HCT116 (cell line): ENCODE results near the gene IL5. TPM values are rescaled to one million over a fixed set of nuclear protein-coding genes. Genes with fewer than 3 reads are reported as not detected.
"Not testable (repeated sequence)": the region's sequence is repeated elsewhere in the genome, so short reads cannot be mapped to it uniquely, and the experiment has no call there.

Source experiments
- ATAC-seq: fragments of 200-7000 bp; cut with Tn5 transposase; 2 replicates; pipeline ENCODE4 v1.9.1; 2020; ENCODE audit warnings: mild to moderate bottlenecking, moderate library complexity
- BruUV-seq: library from RNA; stranded (reverse); fragments of 400-500 nt; replicated peaks from 2 replicates; lab custom pipeline; 2021; lab: Mats Ljungman, UMichigan
- CTCF ChIA-PET: fragments of 300-600 bp; sonication (Branson Sonifier 250); formaldehyde crosslinking; loops from one replicate; lab custom pipeline; 2021; ENCODE audit warnings: antibody characterized with exemption; lab: Charles Lee
- POLR2A ChIA-PET: fragments of 300-600, 350-600 bp; sonication (Branson Sonifier 250); formaldehyde crosslinking; loops from one replicate; lab custom pipeline; 2021; ENCODE audit warnings: antibody characterized with exemption; lab: Charles Lee
- RAD21 ChIA-PET, 2 experiments: fragments of 300-600 bp; sonication (Branson Sonifier 250); formaldehyde crosslinking; loops; one replicate each; lab custom pipeline; 2023; ENCODE audit warnings: low total read pairs in 2 of 2; ENCODE audit not compliant: uncharacterized antibody in 2 of 2, unreplicated experiment in 2 of 2, low non-redundant PET in 1 of 2; lab: Charles Lee
- DNase-seq: peaks from one replicate; pipeline ENCODE4 v3.0.0-alpha.2; 2010; ENCODE audit warnings: low read depth, low spot score
- H2AFZ ChIP-seq: fragments of 200-600 bp; shearing (Covaris generic), sonication (generic); 2 replicates; pipeline ENCODE4 v1.6.1; 2017; ENCODE audit warnings: low read depth, mixed run types, mixed read lengths, antibody characterized with exemption, low read length; ENCODE audit not compliant: poor library complexity, severe bottlenecking
- H3K27ac ChIP-seq: 2 replicates; pipeline ENCODE4 v1.5.1; 2012; ENCODE audit warnings: low read depth, low read length
- H3K27me3 ChIP-seq: fragments of 200-600 bp; sonication (generic); 2 replicates; pipeline ENCODE4 v1.6.1; 2016; ENCODE audit warnings: mixed run types, low read length, mixed read lengths; ENCODE audit not compliant: insufficient read depth
- H3K36me3 ChIP-seq, 2 experiments: fragments of 200-500 bp in 1 of 2; fragments of 200-600 bp in 1 of 2; sonication (Bioruptor generic) in 1 of 2; sonication (generic) in 1 of 2; 2 replicates each; pipeline versions ENCODE4 v1.5.1 to v1.6.1; 2014 to 2016; ENCODE audit warnings: low read length in 2 of 2, inconsistent platforms in 1 of 2, mixed read lengths in 1 of 2, mixed run types in 1 of 2; ENCODE audit not compliant: insufficient read depth in 2 of 2, control insufficient read depth in 1 of 2
- H3K4me1 ChIP-seq, 2 experiments: fragments of 200-600 bp in 1 of 2; sonication (generic) in 1 of 2; 2 replicates each; pipeline versions ENCODE4 v1.5.1 to v1.6.1; 2012 to 2017; ENCODE audit warnings: low read length in 2 of 2, inconsistent platforms in 1 of 2, mild to moderate bottlenecking in 1 of 2, mixed read lengths in 1 of 2, mixed run types in 1 of 2, moderate library complexity in 1 of 2; ENCODE audit not compliant: insufficient read depth in 2 of 2, control insufficient read depth in 1 of 2
- H3K4me2 ChIP-seq: fragments of 200-600 bp; sonication (generic); 2 replicates; pipeline ENCODE4 v1.6.1; 2017; ENCODE audit warnings: mixed run types, low read length, mixed read lengths
- H3K4me3 ChIP-seq, 2 experiments: fragments of 200-600 bp in 1 of 2; sonication (generic) in 1 of 2; replicated peaks in 1 of 2; 2 replicates each; pipeline ENCODE4 v1.5.1; 2011 to 2016; ENCODE audit warnings: low read length in 2 of 2, control low read depth in 1 of 2, low read depth in 1 of 2, mild to moderate bottlenecking in 1 of 2, mixed read lengths in 1 of 2, mixed run types in 1 of 2
- H3K79me2 ChIP-seq: fragments of 200-600 bp; sonication (generic); 2 replicates; pipeline ENCODE4 v1.6.1; 2017; ENCODE audit warnings: mild to moderate bottlenecking, mixed run types, low read length, moderate library complexity, mixed read lengths; ENCODE audit not compliant: insufficient read depth
- H3K9ac ChIP-seq: fragments of 200-600 bp; sonication (generic); 2 replicates; pipeline ENCODE4 v1.6.1; 2016; ENCODE audit warnings: low read length, mixed read lengths
- H3K9me2 ChIP-seq: fragments of 200-600 bp; sonication (generic), shearing (Covaris generic); 2 replicates; pipeline ENCODE4 v1.6.1; 2017; ENCODE audit warnings: mixed run types, mild to moderate bottlenecking, moderate library complexity; ENCODE audit not compliant: insufficient read depth
- H3K9me3 ChIP-seq, 2 experiments: fragments of 200-500 bp in 1 of 2; fragments of 200-600 bp in 1 of 2; sonication (Bioruptor generic) in 1 of 2; sonication (generic) in 1 of 2; 2 replicates each; pipeline ENCODE4 v1.6.1; 2014 to 2017; ENCODE audit warnings: low read length in 2 of 2, mixed read lengths in 2 of 2, inconsistent platforms in 1 of 2, low read depth in 1 of 2, mild to moderate bottlenecking in 1 of 2, mixed run types in 1 of 2, moderate library complexity in 1 of 2; ENCODE audit not compliant: control insufficient read depth in 1 of 2, insufficient read depth in 1 of 2
- H4K20me1 ChIP-seq: fragments of 200-600 bp; sonication (generic), shearing (Covaris generic); 2 replicates; pipeline ENCODE4 v1.6.1; 2017; ENCODE audit warnings: mixed run types, mild to moderate bottlenecking, moderate library complexity; ENCODE audit not compliant: insufficient read depth
- ATF3 ChIP-seq: IDR thresholded peaks from 2 replicates; pipeline ENCODE4 v1.6.1; 2012
- CTCF ChIP-seq, 3 experiments: fragments of 200-600 bp in 1 of 3; sonication (generic) in 1 of 3; IDR thresholded peaks in 2 of 3; conservative IDR thresholded peaks in 1 of 3; 2 replicates each; pipeline ENCODE4 v1.5.1; 2012 to 2017; ENCODE audit warnings: low read depth in 2 of 3, low read length in 2 of 3, antibody characterized with exemption in 1 of 3, borderline replicate concordance in 1 of 3, control low read depth in 1 of 3, mild to moderate bottlenecking in 1 of 3, mixed read lengths in 1 of 3, mixed run types in 1 of 3, moderate library complexity in 1 of 3; ENCODE audit not compliant: insufficient read depth in 1 of 3
- JUND ChIP-seq: IDR thresholded peaks from 2 replicates; pipeline ENCODE4 v1.6.1; 2012
- MAX ChIP-seq: IDR thresholded peaks from 2 replicates; pipeline ENCODE4 v1.6.1; 2012
- REST ChIP-seq: IDR thresholded peaks from 2 replicates; pipeline ENCODE4 v1.6.1; 2012; ENCODE audit warnings: low read depth
- ZBTB33 ChIP-seq: IDR thresholded peaks from 2 replicates; pipeline ENCODE4 v1.6.1; 2011; ENCODE audit warnings: mild to moderate bottlenecking, low read length, moderate library complexity; ENCODE audit not compliant: insufficient replicate concordance; ENCODE audit errors: extremely low read depth
- ZFX ChIP-seq: fragments of 450-650 bp; IDR thresholded peaks from 2 replicates; pipeline ENCODE4 v1.6.1; 2017
- intact Hi-C: fragments of 100-400 bp; cut with micrococcal nuclease; formaldehyde crosslinking; loops from 2 replicates; pipeline ENCODE4 v1.10.0; 2022
- total RNA-seq: library from RNA; stranded (reverse); gene quantifications from one replicate; pipeline ENCODE4 v1.2.1, GENCODE V29; 2021; ENCODE audit not compliant: unreplicated experiment

IL5 gene
- total RNA-seq, 1 experiment from 2014 or later = not detected

GRCh38 chr5:132586063-132586462 is 42.7 kb upstream of the IL5 start:
- BruUV-seq = no TSS peak
- 0 out of 2 replicates have a peak, but pooled peaks cover 4% of the 10 kb centered on the region for H4K20me1 ChIP-seq
- intact Hi-C loops = no loop called here
- H3K79me2 ChIP-seq = peaks cover 23% of the 10 kb centered on the region
- H3K9ac ChIP-seq = no peak overlapping the region
- TF ChIP-seq CTCF (IDR thresholded peaks at IDR 0.05 in 2 of 3, conservative IDR thresholded peaks at IDR 0.05 in 1 of 3; ENCODE audit: borderline replicate concordance in 1 of 3, insufficient read depth in 1 of 3, low read depth in 2 of 3, low read length in 2 of 3) = no peak
- no peak for TF ChIP-seq JUND
- no peak for TF ChIP-seq MAX
- TF ChIP-seq ZBTB33 = no peak
- TF ChIP-seq ATF3 = no peak
- no peak for TF ChIP-seq ZFX
- no peak for TF ChIP-seq REST
- TF ChIP-seq, all 23 proteins: peak for 0
- ATAC-seq = no peak
- Histone ChIP-seq H3K4me2 (no peak overlapping the region), H3K27ac (no peak overlapping the region), H3K4me1 (no peaks in the 10 kb centered on the region), H3K36me3 (peaks cover 31 to 36% of the 10 kb centered on the region in 2 experiments), H3K9me3 (no peaks in the 10 kb centered on the region), H3K4me3 (no peak overlapping the region), H3K27me3 (no peaks in the 10 kb centered on the region), H2AFZ (no peak overlapping the region), H3K9me2 (no peaks in the 10 kb centered on the region)
- DNase-seq = no peak
- ChIA-PET CTCF (no interaction called here), POLR2A (no interaction called here), RAD21 (no interaction called here)

- H3K9ac ChIP-seq, ATAC-seq, H2AFZ ChIP-seq, DNase-seq, H3K9me3 ChIP-seq, H3K9me2 ChIP-seq, RAD21 ChIA-PET, CTCF ChIA-PET, H3K27me3 ChIP-seq, BruUV-seq, H3K4me2 ChIP-seq, H3K4me1 ChIP-seq, intact Hi-C loops, H4K20me1 ChIP-seq, H3K27ac ChIP-seq, POLR2A ChIA-PET, H3K4me3 ChIP-seq: not testable (repeated sequence)
- Histone ChIP-seq H3K79me2 (peaks cover 34% of the 10 kb centered on the region), H3K36me3 (peaks cover 36 to 38% of the 10 kb centered on the region in 2 experiments)
Measured at GRCh38 chr5:132584560-132584959, 41.2 kb upstream of the IL5 start.
